WTC11 (cell line): ENCODE measurements around the gene AMN.

ENCODE experiments used
- CBFB ChIP-seq: sonication (generic); formaldehyde crosslinking; IDR thresholded peaks from 2 replicates; pipeline ENCODE4 v1.8.1; 2022; ENCODE audit warnings: mild to moderate bottlenecking, low read depth, missing genetic modification reagents
- CTCF ChIP-seq: fragments of 200-600 bp; IDR thresholded peaks from 2 replicates; pipeline ENCODE4 v1.8.0; 2022; ENCODE audit warnings: antibody characterized with exemption
- FOXK1 ChIP-seq: sonication (generic); formaldehyde crosslinking; IDR thresholded peaks from 2 replicates; pipeline ENCODE4 v1.8.0; 2022; ENCODE audit warnings: mild to moderate bottlenecking, moderate library complexity, missing genetic modification reagents
- GABPB1 ChIP-seq: sonication (generic); formaldehyde crosslinking; IDR thresholded peaks from 2 replicates; pipeline ENCODE4 v1.8.1; 2023; ENCODE audit warnings: mild to moderate bottlenecking, missing genetic modification reagents
- HMGXB4 ChIP-seq: sonication (generic); formaldehyde crosslinking; IDR thresholded peaks from 2 replicates; pipeline ENCODE4 v1.8.1; 2023; ENCODE audit warnings: mild to moderate bottlenecking, moderate library complexity, missing genetic modification reagents
- NR3C1 ChIP-seq: sonication (generic); formaldehyde crosslinking; conservative IDR thresholded peaks from 2 replicates; pipeline ENCODE4 v1.8.1; 2023; ENCODE audit warnings: low read depth, mild to moderate bottlenecking, missing genetic modification reagents
- SP1 ChIP-seq: sonication (generic); formaldehyde crosslinking; conservative IDR thresholded peaks from 2 replicates; pipeline ENCODE4 v1.8.1; 2022; ENCODE audit warnings: missing genetic modification reagents
- TEAD4 ChIP-seq: sonication (generic); formaldehyde crosslinking; IDR thresholded peaks from 2 replicates; pipeline ENCODE4 v1.8.0; 2022; ENCODE audit warnings: mild to moderate bottlenecking, missing genetic modification reagents
- USF2 ChIP-seq: sonication (generic); formaldehyde crosslinking; IDR thresholded peaks from 2 replicates; pipeline ENCODE4 v1.8.1; 2023; ENCODE audit warnings: mild to moderate bottlenecking, missing genetic modification reagents, moderate library complexity
- ZNF281 ChIP-seq: sonication (generic); formaldehyde crosslinking; IDR thresholded peaks from 2 replicates; pipeline ENCODE4 v1.8.0; 2023; ENCODE audit warnings: mild to moderate bottlenecking, missing genetic modification reagents
- ZNF423 ChIP-seq: fragments of 250-450 bp; sonication (Bioruptor Pico); IDR thresholded peaks from 2 replicates; pipeline ENCODE4 v2.1.2; 2022; ENCODE audit warnings: mild to moderate bottlenecking, moderate library complexity

GRCh38 chr14:102927346-102927877 is 4.9 kb downstream of the AMN start:
- no peak for TF ChIP-seq SP1 (CRISPR knock-in tag)
- TF ChIP-seq ZNF423 (CRISPR knock-in tag) = no peak
- no peak for TF ChIP-seq ZNF281 (CRISPR knock-in tag)
- no peak for TF ChIP-seq CTCF
- TF ChIP-seq GABPB1 (CRISPR knock-in tag) = no peak
- no peak for TF ChIP-seq NR3C1 (CRISPR knock-in tag)
- TF ChIP-seq TEAD4 (CRISPR knock-in tag) = no peak
- no peak for TF ChIP-seq USF2
- TF ChIP-seq CBFB (CRISPR knock-in tag) = no peak
- TF ChIP-seq FOXK1 = no peak
- no peak for TF ChIP-seq HMGXB4 (CRISPR knock-in tag)
